Inferior parietal cortex (tissue), 1 donor: ENCODE measurements around the gene NTNG1.
"Not testable (repeated sequence)": the region's sequence is repeated elsewhere in the genome, so short reads cannot be mapped to it uniquely, and the experiment has no call there.

Experiments used
- DNase-seq: peaks from one replicate; pipeline ENCODE4 v3.0.0-alpha.2; 2016; ENCODE audit errors: extremely low spot score

Gene NTNG1

DNA sequence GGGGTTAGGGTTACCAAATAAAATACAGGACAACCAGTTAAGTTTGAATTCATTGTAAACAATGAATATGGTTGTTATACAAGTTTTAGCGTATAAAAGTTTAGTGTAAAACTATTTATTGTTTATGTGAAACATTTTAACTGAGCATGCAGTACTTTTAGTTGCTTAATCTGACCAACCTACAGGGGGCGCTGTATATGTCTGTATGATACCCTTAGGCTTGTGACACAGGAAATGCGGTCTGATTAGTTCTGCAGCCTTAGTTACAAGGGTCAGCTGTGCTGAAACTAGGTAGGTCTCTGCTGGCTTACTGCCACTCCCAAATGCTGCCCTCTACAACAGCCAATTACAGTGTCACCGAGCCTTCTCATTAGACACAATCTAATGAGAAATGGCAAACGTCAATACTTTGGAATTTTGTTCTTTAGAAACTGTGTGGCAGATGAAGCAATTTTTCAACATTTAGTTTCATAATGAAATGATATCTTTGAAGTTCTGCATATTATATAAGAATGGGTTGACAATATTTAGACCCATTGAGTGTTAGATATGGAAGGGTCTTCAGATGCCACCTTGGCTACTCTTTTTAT lies 56.2 kb downstream of the NTNG1 start:
- DNase-seq, result no peak

DNA sequence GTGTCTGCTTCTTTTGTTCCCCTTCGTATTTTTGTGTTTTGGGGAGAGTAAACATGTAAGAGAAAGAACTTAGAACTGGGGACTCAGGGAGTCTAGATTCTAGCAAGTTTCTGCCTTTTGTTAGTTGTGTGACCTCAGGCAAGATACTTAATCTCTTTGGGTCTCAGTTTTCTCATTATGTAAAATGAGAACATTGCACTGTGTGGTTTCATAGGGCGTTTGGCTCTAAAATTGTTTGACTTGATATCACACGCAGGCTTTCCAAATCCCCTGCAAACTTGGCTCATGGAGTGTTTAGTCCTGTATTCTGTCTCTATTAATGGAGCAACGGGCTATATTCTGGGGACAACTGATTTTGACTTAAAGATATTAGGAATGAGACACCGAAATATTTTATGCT lies 57.7 kb downstream of the NTNG1 start:
- no peak for DNase-seq

DNA sequence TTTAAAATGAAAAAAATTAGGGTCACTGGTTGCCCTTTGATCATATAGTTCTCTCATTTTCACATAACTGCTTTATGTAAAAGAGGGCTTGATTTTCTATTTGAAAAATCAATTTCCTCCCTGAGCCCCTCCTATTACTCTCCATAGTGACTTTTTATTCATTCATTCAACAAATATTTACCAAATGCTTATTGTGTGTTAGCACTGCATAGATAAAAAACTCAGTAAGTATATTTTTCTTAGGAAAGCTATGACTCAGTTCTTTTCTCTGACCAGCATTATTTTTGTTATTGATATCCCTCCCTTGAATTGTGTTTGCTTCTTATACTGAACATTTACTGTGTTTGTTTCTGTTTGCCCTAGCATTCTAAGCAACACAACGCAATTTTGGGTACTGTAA lies 59.8 kb downstream of the NTNG1 start:
- no peak for DNase-seq

DNA sequence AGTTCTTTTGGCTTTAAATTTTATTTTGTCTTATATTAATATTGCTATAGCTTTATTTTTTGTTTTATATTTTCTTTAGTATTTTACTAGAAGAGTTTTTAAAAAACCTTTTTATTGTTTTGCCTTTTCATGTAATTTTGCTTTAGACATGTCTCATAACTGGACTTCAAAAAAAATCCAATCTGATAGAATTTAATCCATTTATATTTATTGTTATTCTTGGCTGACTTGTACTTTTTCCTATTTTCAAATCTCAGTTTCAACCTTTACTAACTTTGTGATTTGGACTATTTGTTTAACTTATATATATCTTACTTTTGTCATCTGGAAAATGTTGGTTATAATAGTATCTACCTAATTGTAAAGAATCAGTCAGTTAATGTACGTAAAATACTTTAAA lies 61.2 kb downstream of the NTNG1 start:
- DNase-seq, result no peak

DNA sequence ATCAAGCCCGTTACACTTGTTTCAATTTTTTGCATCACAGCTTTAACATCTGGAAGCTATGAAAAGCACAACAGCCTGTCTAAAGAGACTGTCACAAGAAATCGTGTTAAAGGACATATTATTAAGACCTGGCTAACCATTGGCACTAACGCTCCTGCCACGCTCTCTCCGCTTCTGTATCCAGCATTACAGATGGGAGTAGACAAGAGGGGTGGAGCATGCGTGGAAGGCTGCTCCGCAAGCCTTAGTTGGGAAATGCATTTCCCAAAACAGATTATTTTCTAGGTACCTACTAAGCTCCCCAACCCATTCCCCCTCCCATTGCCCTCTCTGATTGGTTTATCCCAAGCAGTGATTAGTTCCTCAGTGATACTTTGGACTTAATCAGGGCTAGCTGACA lies 72.4 kb downstream of the NTNG1 start:
- DNase-seq, result no peak

DNA sequence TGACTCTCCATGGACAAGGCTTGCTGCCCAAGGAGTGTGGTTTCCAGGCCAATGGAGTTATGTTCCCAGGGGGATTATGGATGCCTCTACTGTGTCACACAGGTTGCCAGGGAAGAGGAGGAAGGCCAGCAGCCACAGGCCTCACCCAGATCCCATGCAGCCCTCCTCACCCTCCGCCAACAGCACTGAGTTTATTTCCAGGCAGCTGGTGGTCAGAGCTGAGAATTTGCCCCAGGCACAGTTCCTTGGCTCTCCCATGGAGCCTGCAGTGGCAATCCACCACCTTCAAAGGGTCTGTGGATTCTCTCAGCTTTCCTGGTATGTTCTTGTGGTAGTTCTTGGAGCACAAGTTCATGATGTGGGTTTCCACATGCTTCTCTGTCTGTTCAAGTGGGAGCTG lies 79.2 kb downstream of the NTNG1 start:
- no peak for DNase-seq

DNA sequence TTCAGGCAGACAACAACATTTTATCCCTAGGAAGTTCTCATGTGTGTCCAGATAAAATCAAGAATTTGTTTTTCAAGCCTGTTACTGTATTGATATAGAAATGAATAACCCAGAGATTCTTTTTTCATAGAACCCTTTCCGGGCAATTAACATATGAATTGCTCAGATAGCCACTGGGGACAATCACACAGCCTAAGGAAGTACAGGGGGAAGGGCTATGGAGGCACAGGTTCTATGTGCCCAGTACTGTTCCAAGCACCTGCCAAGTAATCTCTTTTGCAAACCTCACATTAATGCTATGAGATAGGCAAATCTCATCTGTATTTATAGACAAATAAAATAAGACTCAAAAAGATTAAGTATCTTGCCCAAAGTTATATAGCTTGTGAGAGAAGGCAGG lies 84.9 kb downstream of the NTNG1 start:
- DNase-seq, result no peak

DNA sequence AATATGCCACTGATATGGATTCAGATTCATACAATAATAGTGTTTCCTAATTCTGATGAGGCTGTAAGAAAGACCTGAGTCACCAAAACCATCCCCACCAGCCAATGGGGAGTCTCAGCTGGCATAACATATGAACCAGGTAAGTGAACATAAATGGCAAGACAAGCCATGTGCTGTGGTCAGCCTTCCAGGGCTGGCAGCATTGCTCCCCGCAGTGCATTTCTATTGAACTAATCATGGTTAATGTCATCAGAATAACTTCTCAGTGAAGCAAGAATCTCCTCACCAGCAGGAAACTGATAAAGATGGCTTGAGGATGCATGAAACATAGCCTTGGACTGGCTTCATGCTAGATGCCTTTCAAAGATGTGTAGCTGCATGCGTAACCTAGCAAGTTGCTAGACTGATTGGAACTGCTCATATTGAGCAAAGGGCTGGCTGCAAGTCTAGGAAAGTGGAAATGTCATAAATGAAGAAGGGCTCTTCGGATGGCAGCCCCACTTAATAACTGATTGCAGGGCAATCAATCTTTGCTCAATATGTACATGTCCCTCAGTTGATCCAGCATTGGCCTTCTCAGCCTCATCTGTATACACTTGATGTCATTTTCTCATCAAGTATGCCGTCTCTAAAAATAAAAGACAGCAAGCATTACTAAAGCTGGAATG lies 88.0 kb downstream of the NTNG1 start:
- no peak for DNase-seq

DNA sequence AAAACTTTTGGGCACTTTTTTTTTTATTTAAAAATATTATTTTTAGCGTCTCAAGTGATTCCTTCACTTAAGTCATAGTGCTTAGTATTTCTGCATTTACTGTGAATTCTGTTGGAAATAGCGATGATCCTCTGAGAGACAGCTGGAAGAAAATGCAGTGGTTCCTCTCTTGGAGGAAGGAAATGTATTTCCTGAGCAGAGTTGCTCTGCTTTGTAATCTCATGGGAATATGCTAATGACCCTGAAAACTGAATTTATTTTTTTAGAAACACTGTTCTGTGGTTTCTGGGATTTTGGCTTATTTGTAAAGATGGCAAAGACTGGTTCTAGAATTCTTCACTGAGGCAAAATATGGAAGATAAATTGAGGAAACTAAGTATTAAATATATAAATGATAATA lies 88.9 kb downstream of the NTNG1 start:
- DNase-seq, result no peak

DNA sequence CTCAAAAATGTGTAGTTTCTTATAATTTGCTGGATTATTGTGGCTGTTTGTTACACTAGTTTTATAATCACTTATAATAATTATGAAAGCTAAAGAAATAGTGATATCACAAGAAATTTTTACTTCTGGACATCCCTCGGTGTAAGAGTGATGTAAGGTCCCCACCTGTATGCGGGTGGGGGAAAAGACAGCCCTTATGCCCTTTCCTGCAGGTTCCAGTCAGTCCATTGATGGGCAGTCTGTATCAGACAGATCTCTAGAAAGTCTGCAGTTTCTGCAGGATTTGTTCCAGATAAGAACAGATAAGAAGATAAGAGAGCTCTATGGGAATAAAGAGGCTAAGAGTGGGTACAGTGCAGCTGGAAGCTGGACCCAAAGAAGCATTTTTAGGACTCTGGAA lies 89.3 kb downstream of the NTNG1 start:
- DNase-seq, result no peak

DNA sequence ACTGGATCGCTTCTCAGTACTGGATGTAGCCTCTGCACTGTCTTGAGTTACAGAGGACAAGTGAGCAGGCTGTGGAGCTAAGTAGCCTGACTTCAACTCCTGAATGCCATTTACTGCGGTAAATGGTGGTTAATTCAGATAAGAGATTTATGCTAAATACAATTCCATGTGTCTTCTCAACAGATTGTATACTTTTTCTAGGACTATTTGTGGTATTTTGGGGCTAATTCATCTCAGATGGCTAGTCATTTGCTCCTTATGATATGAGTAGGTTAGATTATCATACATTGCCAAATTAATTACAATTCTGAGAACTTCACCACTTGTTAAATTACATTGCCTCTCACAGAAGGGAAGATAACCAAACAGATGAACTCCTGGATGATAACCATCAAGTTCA lies 90.5 kb downstream of the NTNG1 start:
- no peak for DNase-seq

DNA sequence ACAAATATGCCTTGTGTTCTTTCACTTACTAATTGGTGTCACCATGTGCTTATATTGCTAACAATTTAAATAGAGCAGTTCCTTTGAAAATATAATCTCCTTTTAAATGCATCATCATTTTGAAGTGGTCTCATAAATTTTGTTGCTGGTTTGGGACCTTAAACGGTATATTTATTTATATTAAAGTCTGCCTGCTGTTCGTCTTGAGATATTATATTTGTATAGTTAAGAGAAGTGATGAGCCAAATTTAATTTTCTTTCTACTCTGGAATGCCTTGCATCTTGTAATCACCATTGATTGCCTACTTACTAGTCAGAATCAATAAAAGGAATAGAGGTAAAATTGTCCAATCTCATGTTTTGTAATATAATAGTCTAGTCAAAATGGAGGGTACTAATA lies 91.6 kb downstream of the NTNG1 start:
- no peak for DNase-seq

DNA sequence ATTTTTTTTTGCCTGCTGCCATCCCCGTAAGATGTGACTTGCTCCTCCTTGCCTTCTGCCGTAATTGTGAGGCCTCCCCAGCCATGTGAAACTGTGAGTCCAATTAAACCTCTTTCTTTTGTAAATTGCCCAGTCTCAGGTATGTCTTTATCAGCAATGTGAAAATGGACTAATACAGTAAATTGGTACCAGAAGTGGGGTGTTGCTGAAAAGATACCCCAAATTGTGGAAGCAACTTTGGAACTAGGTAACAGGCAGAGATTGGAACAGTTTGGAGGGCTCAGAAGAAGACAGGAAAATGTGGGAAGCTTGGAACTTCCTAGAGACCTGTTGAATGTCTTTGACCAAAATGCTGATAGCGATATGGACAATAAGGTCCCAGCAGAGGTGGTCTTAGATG lies 95.9 kb downstream of the NTNG1 start:
- not testable (repeated sequence) for DNase-seq

DNA sequence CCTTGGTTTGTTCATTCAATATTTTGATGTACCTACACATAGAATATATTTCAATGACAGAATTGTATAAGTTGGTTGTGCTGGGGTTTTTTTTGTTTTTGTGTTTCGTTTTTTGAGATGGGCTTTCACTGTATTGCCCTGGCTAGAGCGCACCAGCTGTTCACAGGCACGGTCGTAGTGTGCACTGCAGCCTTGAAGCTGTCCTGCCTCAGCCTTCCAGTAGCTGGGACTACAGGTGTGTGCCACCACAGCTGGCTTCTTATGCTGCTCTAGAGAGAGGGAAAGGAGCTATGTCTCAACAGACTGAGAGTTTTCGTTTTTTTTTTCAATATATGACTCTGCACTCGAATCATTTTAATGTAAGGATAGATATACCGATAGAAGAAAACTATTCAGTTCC lies 102.6 kb downstream of the NTNG1 start:
- no peak for DNase-seq

DNA sequence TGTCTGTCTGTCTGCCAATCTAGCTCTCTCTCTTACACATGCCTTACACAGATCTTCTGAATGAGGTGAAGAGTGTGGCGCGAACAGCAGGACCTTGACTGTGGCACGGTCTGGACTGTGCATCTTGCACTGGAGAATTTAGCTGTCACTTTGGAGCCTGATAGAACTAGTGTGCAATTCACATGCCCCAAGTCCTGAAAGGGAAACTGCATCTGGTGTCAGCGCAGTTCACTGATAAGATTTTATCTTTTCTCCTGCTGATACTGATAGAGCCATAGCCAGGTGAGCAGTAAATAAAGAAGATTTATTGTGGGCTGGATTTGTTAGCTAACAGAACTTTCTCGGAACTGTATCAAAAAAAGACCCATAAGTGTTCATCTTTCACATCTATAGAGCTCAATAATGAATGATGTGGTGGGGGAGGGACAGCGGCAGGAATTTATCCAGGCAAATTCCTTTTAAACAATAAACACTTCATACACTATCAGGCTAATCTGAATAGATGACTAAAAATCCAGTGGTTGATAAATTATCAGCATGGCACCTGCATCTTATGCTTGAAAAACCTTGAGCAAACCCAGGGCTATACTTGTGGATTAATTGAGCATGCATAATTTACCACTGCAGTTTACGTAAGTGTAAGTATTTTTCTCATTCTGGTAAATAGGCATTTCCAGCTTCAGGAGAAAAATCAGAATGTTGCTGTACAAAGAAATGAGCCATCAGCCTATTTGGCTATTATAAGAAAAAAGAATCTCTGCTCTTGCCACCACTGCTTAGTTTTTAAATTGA lies 104.1 kb downstream of the NTNG1 start:
- DNase-seq, result no peak

DNA sequence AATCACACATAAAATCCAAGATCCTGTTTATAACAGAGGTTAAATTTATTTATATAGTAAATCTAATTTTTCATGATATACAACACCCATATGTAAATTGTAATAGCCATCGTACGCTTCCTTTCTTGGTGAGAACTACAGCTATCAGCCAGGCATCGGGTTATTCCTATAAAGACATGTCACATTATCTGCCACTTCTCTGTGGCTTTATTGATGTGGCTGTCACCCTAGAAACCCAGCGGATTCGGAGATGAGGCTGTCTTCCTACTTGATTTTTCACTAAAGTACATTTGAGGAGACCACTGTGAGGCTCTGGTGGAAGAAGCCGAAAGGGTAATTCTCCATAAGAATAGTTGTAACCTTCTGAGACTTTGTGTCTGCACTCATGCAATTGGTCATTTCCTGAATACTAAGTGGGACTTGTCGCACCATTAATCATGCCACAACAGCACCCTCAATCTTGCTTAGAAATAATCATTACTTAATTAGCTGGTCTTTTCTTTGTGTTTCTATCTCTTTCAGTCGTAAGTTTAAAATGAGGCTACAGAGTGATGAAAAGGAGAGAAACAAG lies 106.0 kb downstream of the NTNG1 start:
- DNase-seq, result no peak

DNA sequence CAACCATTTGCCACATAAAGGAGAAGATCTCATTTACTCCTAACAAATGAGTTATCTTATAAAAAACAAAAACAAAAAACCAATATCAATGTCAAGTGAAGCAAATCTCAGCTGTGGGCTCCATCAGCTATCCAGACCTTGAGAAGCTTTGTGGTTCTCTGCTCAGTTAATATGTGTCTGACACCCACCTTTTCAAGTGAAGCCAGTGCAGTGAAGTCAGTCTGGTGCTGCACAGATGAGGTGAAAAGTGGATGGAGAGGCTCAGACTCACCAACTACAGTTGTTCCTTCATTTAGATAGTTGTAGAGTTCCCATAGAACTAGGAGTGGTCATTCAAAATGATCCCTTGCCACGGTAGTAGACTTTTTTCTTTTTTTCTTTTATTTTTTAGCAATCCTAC lies 106.8 kb downstream of the NTNG1 start:
- no peak for DNase-seq

DNA sequence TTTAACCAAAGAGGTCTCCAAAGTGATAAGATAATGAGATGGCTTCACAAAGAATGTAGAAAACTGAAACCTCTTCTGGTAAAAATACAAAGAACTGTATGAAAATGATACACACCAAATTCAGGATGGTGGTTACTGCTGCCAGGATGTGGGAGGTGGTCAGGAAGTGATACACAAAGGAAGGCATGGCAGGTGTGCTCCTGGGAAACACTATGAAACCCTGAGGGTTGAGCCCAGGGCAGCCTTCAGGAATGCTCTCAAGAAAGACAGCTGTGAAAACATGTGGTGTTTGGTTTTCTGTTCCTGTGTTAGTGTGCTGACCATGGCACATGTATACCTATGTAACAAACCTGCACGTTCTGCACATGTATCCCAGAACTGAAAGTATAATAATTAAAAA lies 109.3 kb downstream of the NTNG1 start:
- no peak for DNase-seq

DNA sequence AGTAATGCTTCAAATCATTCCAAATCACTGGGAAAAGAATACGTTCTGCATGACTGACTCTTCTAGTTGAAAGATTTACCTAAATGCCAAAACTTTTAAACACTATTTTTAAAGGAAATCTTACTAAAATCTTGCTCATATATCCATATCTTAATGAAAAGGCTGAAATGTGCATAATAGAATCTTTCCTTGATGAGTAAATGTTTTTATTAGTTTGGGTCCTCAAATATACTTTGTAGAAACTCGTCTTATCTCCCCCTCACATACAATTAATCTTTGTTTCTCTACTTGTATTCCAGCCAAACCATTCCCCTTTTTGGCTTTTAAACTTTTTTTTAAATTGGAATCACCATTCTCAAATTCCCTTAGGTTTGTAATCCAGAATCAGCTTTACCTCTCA lies 110.2 kb downstream of the NTNG1 start:
- DNase-seq, result no peak

DNA sequence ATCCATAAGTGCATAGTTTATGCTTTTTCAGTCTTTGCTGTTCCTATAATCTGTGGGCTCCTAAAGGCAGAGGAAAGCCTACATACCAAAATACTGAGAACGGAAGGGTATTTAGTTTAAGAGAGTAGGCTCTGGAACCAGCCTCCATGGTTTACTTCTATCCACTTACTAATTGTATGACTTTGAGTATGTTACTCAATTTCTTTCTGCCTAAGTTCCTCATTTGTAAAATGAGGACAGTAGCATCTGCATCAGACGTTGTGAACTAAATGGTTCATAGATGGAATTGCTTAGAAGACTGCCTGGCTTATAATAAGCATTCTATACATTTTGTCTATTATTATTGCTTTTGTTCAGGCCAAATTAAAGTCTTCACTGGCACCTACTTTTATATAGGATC lies 111.0 kb downstream of the NTNG1 start:
- DNase-seq, result no peak

DNA sequence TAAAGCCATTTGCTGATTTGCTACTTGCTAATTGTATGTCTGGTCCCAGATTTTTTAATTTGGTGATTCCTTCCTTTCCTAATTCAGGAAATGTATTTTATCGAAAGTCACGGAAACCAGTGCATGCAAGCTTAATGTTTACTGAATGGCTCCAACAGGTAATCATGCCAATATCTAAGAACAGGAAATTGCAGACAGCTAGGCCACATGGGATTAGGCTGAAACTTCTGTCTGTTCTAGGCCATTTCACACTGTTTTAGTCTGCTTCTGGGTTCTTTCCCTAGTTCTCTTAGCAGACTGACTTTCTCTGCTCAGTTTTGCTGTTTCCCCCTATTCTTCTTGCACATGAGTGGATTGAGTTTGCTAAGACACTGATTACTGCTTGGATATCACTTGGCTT lies 111.4 kb downstream of the NTNG1 start:
- DNase-seq, result no peak

DNA sequence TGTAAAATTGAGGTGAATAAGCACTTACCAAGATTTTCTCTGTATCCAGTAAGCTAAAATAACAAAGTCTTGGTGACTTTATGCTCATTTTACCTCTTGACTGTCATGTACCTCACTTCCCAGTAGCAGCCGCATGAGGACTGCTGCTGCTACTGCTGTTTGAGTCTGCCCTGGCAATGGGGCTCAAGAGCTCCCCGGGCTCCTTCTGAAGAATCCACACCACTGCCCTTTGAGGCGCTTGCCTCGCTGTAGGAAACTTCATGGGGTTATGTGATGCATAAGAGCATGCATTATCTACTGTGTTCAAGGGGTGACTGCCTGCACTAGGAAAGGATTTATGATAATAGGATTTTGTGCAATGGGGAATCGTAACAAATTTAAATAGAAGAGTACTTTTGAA lies 113.5 kb downstream of the NTNG1 start:
- DNase-seq, result no peak

DNA sequence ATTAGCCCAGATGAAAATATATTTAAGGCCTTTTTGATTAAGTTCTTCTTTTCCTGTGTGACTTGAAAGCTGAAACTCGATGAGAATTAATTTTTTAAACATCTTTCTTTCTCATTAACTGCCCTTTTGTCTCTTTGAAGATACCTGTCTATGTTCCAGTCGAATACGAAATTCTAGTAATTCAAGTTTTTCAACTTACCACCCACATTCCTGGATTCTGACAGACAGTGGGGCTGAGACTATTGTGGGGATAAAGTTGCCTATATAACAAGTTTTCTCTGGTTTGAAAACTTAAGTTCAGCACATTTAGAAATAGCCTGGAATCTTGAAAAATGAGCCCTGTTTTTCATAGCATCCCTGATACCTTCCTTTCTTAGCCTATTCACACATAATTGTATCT lies 114.6 kb downstream of the NTNG1 start:
- DNase-seq, result no peak
